Measurements from ENCODE around the gene MROH9. TPM values are rescaled to one million over a fixed set of nuclear protein-coding genes. Genes with fewer than 3 reads are reported as not detected.

Gene MROH9
- total RNA-seq, 1 donor, result not detected

DNA sequence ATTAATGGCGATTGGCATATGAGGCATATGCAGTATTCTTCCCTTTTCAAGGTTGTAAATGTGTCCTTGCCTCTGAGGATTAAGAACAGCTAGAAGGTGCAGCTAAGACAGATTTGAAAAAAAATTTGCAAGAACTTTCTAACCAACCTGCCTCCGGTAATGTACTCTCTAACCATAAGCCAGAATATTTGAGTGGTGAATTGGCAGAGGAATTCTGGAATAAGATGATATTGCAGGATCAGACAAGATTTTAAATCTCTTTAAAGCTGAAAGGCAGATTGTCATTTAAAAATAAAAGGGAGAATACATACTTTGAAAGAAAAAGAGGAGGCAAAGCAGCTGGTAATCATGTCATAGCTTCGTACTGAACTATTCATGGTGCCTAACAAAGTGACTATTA lies 29.2 kb downstream of the MROH9 start:
- no peak for DNase-seq (ENCODE audit: low read depth in 2 of 3, low spot score in 2 of 3)

DNA sequence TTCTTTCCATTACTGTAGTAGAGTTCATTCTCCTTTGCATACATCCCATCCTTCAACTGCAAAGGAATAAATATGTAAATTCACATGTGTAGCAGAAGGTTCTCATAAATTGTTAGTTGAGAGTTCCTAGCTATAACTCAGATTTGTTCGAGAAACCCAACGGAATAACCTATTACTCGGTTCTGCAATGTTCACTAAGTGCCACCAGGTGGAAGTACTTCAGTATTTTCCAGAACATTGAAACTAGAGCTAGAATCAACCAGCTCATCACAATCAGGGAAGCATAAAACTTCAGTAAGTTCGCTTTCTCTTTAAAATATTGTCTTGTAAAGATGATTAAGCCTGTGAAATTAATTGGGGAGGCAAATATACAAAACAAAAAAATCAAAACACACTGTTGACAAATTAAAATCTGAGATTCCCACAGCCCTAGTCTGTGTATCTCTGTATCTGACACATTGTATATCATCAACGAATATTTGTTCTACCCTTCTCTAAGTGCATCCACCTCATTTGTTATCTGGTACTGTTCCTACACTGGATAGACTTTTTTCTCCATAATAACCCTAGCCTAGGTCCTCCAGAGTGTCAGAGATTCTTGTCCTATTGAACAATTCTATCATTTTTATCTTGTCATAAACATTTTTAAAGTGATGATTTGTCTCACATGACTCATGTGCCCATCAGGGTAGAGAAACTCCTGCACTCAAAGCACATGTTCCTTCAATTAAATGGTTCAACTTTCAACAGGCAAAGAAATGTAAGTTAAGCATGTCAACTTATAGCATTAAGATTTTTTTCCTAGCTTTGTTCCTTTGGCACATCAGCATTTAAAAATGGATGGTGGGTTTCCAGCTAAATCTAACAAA lies 31.9 kb downstream of the MROH9 start:
- DNase-seq (ENCODE audit: low read depth in 2 of 3, low spot score in 2 of 3), result peak in 2 of 3 donors; percentile 3 to 44

DNA sequence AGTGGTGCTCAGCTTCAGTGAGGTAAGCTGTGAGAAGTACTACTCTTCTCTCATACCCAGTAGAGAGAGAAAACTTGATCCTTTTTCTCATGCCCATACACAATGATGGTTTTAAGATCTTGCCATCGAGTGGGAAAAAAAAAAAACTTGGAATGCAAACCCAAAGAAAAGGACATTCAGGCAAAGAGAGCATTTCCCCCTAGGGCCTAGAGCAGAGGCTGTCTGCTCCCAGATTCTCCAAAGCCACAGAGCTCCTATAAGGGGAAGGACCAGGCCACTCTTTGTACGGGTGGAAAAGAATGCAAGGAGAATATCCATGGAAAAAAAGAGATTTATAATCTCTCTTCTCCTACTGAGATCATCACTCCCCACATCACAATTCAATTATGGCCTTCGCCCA lies 34.9 kb downstream of the MROH9 start:
- DNase-seq (ENCODE audit: low read depth in 2 of 3, low spot score in 2 of 3), result no peak

GRCh38 chr1:170978371-170978910 lies 43.1 kb downstream of the MROH9 start:
- no peak for DNase-seq (ENCODE audit: low read depth in 2 of 3, low spot score in 2 of 3)

GRCh38 chr1:170985406-170985805 lies 50.1 kb downstream of the MROH9 start:
- no peak for DNase-seq (ENCODE audit: low read depth in 2 of 3, low spot score in 2 of 3)

DNA sequence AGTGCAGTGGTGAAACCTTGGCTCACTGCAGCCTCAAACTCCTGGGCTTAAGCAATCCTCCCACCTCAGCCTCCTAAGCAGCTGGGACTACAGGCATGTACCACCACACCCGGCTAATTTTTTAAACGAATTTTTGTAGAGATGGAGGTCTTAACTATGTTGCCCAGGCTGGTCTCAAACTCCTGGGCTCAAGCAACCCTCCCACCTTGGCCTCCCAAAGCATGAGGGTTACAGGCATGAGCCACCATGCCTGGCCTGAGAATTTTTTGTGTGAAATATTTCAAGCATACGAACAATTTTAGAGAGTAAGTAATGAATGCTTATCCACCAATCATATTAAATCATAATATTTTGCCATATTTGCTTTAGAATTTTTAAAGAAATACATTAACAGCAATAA lies 51.6 kb downstream of the MROH9 start:
- DNase-seq (ENCODE audit: low read depth in 2 of 3, low spot score in 2 of 3), result no peak

DNA sequence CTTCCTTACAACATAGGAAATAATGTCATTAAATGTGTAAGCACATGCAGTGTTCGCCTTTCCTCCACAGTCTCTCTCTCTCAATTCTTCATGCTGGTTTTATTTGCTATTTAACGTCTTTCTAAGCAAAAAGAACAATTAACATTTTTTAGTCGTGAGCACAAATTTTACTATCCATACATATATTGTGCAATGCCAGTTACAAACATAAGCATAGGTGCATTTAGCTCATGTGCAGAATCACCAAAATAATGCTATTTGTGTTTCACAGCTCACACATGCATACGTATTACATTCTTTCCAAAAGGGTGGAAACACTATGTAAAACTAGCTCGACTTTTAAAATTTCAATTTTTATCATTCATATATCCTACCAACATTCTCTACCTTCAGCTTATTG lies 52.1 kb downstream of the MROH9 start:
- no peak for DNase-seq (ENCODE audit: low read depth in 2 of 3, low spot score in 2 of 3)

DNA sequence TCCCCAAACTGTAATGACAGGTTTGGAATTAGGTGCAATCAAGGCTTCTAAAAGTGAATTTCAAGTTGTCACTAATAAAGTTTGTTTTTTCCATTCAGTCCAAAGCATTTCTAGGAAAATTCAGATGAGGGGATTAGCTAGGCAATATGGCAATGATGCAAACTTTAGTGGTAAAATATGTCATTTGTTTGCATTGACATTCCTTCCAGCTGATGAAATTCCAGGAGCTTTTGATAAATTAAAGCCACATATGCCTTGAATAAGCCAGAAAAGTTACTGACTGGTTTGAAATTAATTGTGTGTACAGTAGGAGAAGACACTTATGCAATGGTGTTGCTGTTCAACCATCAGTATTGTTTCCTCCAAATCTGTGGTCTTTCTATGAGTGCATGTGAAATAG lies 57.8 kb downstream of the MROH9 start:
- no peak for DNase-seq (ENCODE audit: low read depth in 2 of 3, low spot score in 2 of 3)

DNA sequence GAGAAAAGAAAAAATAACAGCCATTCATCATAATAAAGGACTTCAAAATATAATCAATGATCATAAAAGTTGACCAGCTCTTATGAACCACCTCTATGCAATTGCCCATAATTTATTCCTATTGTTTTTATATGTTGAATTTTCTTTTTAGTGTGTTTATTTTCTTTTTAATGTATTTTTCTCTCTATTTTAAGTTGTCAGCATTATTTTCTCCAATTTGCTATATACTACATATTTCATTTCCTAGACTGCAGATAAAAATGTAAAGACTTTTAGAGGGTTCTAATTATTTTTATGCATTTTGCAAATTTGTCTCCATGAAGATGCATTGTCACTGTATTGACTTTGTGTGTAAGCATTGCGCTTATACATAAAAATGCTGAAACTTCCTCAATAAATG lies 58.4 kb downstream of the MROH9 start:
- no peak for DNase-seq (ENCODE audit: low read depth in 2 of 3, low spot score in 2 of 3)

GRCh38 chr1:171014880-171015279 lies 79.5 kb downstream of the MROH9 start:
- DNase-seq (ENCODE audit: low read depth in 2 of 3, low spot score in 2 of 3), result no peak

- no peak for DNase-seq (ENCODE audit: low read depth in 2 of 3, low spot score in 2 of 3)
Measured at GRCh38 chr1:171017426-171017825, 82.1 kb downstream of the MROH9 start.

- no peak for DNase-seq (ENCODE audit: low read depth in 2 of 3, low spot score in 2 of 3)
Measured at GRCh38 chr1:171019971-171020370, 84.6 kb downstream of the MROH9 start.

DNA sequence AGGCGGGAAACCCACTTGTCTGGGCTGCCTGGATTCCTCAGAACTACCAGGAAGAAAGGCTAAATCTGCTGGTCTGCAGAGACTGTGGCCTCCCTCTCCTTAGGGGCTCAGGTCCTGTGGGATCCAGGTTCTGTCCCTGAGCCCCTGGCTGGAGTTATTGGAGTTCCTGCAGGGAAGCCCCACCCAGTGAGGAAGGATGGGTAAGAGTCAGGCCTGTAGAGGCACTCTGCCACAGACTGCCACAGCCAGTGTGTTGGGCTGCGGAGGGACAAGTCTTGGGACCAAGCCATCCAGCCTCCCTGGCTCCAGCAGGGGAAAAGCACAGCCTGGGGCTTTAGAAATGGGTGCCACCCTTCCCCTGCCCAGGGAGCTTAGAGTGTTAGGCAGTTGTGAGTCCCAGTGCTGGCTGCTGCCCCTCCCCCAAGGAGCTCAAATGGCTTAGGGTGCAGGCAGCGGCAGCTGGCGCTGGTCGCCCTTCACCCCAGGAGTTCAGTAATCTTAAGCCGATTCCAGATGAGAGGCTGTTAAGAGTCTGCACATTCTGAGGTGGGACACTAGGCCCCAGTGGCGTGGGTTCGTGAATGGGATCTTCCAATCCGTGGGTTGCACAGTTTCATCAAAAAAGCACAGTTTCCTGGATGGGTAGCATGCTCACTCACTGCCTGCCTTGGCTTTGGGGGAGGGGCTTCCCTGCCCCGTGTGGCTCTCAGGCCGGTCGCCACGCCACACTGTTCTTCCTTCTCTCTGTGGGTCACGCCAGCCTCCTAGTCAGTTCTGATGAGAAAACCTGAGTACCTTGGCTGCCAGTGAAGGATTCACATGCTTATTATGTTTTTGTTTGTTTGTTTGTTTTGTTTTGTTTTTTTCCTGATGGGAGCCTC lies 97.7 kb downstream of the MROH9 start:
- no peak for DNase-seq (ENCODE audit: low read depth in 2 of 3, low spot score in 2 of 3)

DNA sequence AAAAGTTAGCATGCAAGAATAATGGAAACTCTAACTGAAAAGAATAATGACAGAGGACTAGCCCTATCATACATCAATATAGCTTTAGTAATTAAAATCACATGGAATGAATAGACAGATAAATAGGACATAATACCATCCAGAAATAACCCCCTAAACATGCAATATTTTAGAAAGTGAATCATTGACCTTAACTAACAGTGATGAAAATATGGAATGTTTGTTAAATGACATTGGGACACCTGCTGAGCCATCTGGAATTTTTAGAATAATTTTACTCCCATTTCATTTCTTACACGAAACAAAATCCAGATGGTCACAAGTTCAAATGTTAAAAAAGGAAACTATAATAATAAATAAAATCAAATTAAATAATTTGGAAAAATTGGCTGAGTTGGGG lies 102.3 kb downstream of the MROH9 start:
- no peak for DNase-seq (ENCODE audit: low read depth in 2 of 3, low spot score in 2 of 3)

- DNase-seq (ENCODE audit: low read depth in 2 of 3, low spot score in 2 of 3), result no peak
Measured at GRCh38 chr1:171038284-171038683, 103.0 kb downstream of the MROH9 start.

DNA sequence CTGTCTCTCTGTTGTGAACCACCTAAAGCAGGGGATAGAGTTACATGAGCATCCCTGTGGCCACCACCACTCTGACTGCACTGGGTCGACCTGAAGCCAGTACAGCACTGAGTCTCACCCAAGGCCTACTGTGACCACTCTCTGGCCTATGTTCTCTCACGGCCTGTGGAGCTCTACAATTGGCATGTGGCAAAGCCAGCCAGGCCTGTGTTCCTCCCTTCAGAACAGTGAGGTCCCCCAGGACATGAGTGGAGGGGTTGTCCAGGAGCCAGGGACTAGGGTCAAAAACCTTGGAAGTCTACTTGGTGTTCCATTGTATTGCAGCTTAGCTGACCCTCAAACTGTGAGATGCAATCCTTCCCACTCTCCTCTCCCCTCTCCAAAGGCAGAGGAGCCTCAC lies 112.7 kb downstream of the MROH9 start:
- no peak for DNase-seq (ENCODE audit: low read depth in 2 of 3, low spot score in 2 of 3)

DNA sequence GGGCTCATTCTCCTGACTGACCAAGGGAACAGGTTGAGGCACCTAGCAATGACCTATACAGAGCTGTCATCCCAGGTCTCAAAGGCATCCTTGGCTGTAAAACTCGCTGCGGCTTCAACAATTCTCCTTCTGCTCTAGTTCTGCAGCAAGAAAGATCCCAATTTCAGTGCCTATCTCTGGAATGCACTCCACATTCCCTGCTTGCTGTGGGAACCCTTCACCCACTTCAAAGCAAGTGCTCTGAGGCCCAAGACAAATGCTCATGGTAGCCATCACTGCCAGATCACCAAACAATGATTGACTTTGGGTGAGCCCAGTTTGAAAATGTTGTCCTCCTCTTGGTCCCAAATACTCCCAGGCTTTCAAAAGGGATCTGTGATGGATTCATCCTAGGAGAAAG lies 117.6 kb downstream of the MROH9 start:
- no peak for DNase-seq (ENCODE audit: low read depth in 2 of 3, low spot score in 2 of 3)

DNA sequence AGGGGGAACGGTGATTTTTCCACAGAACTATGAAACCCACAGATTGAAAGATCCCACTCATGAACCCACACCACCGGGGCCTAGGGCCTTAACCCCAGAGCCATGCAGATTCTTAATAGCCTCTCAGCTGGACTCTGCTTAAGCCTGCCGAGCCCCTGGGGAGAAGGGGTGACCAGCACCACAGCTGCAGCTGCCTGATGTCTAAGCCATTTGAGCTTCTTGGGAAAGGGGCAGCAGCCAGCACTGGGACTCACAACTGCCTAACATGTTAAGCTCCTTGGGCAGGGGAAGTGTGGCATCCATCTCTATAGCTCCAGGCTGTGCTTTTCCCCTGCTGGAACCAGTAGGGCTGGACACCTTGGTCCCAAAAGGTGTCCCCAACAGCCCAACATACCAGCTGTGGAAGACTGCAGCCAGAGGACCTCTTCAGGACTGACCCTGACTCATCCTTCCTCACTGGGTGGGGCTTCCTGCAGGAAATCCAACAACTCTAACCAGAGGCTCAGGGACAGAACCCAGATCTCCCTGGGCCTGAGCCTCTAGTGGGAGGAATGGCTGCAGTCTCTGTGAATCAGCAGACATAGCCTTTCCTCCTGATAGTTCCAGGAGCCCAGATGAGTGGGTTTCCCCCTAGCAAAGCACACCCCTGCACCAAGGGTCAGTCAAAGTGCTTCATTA lies 120.8 kb downstream of the MROH9 start:
- DNase-seq (ENCODE audit: low read depth in 2 of 3, low spot score in 2 of 3), result no peak

- DNase-seq (ENCODE audit: low read depth in 2 of 3, low spot score in 2 of 3), result no peak
Measured at GRCh38 chr1:171061425-171062143, 126.2 kb downstream of the MROH9 start.

DNA sequence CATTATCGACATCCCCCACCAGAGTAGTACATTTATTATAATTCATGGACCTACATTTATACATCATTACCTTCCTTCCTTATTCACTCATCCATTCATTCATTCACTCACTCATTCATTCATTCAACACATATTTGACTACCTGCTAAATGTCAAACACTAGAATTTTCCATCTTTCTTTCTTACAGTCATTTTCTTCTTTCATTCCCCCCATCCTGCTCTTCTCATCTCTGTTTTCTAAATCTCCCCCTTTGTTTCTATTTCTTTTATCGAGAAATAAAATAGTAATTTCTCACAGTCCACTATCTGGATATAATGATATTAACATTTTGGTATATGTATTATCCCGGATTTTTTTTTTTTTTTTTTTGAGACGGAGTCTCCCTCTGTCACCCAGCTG lies 127.6 kb downstream of the MROH9 start:
- no peak for DNase-seq (ENCODE audit: low read depth in 2 of 3, low spot score in 2 of 3)

Measured in hematopoietic multipotent progenitor cell (in vitro differentiated cells).